GM21786 (cell line): ENCODE results near the gene SLAMF1.
"Not testable (repeated sequence)": the region's sequence is repeated elsewhere in the genome, so short reads cannot be mapped to it uniquely, and the experiment has no call there.

ENCODE experiments used
- ATAC-seq: cut with Tn5 transposase; IDR thresholded peaks from one replicate; pipeline ENCODE4 v1.9.1; 2021; ENCODE audit not compliant: unreplicated experiment

The SLAMF1 gene

DNA sequence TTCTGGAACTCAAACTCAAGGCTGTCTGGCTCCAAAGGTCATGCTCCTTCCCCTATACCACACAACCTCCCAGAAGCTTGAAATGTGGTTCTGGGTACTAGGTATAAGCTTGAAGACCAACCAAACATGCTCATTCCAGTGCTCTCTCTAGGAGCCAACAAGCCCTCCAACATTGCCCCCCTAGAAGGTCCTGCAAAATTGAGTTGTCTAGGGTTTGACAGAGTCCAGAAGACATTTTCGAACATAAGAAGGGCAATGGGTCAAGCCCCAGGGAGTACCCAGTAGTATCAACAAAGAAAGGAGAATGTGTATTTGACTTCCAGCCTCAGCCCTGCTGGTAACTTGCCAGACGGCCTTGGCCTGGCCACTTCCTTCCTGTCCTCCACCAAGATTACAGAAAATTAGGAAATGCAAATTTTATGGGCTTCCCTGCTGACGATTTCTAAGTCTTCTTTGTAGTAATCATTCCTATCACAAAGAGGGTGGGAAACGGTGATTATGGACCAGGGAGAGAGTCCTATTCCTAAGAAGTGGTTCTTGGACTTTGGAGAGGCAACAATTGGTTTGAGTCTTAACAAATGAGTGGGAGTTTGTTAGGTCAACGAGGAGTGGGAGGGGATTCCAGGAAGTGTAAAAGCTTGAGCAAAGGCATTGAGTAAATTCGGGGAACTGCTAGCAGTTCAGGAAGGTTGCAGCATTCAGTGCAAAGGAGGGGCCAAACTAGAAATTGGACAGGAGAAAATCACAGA lies 18.7 kb upstream of the SLAMF1 start:
- no peak for ATAC-seq

GRCh38 chr1:160664573-160665051 lies 17.8 kb upstream of the SLAMF1 start:
- ATAC-seq = peak; percentile 60

DNA sequence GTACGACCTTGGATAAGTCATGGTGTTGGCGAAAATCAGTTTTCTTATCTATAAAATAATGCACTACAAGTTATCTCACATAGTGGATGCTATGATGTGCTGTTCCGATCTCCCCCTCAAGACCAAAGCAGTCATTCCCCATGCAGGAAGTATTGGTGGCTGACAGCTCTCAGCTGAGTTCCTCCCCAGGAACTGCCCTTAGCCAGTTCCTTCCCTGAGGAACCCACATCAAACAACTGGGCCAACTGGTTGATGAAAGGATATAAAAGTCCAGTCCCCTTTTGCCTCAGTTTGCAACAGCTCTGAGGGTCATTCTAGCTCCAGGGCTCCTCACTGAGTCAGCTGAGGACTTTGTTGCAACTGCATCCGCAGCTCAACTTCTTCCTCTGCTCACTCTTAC lies 16.1 kb upstream of the SLAMF1 start:
- ATAC-seq = no peak

DNA sequence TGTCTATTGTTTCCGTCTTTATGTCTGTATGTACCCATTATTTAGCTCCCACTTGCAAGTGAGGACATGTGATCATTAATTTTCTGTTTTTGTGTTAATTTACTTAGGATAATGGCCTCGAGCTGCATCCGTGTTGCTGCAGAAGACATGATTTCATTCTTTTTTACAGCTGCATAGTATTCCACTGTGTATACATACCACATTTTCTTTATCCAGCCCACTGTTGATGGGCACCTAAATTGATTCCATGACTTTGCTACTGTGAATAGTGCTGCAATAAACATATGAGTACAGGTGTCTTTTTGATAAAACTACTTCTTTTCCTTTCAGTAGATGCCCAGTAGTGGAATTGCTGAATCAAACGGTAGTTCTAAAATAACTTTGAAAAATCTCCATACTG lies 12.7 kb upstream of the SLAMF1 start:
- no peak for ATAC-seq

DNA sequence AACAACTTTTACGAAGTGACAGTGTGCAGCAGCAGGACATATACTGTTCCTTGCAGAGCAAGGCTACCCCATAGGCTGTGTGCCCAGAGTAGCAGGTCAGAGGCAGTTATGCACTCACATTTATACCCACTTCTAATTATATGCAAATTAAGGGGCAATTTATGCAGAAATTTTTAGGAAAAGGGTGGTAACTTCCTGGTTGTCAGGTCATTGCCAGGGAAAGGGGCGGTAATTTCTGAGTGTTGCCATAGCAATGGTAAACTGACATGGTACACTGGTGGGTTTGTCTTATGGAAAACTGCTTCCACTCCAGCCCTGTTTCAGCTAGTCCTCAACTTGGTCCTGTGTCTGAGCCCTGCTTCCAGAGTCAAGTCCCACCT lies 12.0 kb upstream of the SLAMF1 start:
- ATAC-seq = no peak

DNA sequence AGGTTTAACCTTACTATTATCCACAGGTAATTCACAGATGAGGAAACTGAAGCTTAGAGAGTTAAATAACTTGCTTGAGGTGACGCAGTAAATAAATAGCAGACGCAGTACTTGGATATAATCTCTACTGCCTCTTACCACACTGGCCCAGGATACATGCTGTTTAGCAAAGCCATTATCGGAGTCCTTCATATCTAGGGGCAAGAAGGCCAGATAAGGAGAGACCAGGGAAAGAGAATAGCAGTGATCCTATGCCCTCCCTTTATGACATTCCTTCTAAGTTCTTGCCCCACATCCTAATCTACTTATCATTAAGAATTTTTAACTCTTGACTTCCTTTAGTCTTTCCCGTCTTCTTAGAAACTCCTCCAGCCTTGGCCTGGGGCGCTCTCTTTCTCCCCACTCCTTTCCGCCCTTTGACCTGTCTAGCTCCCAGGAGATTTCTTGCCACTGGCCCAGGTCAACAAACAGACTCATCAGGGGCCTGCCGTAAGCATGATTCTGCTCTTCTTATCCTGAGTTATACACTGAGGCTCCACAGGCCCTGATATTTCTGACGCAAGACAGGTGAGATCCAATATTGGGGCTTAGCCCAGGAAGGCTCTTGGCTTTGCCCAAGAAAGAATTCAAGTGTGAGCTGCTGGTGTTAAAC lies 11.4 kb upstream of the SLAMF1 start:
- no peak for ATAC-seq

GRCh38 chr1:160657250-160657781 lies 10.5 kb upstream of the SLAMF1 start:
- ATAC-seq = no peak

- ATAC-seq = no peak
These were observed 9.9 kb upstream of the SLAMF1 start for GRCh38 chr1:160656737-160657136.

DNA sequence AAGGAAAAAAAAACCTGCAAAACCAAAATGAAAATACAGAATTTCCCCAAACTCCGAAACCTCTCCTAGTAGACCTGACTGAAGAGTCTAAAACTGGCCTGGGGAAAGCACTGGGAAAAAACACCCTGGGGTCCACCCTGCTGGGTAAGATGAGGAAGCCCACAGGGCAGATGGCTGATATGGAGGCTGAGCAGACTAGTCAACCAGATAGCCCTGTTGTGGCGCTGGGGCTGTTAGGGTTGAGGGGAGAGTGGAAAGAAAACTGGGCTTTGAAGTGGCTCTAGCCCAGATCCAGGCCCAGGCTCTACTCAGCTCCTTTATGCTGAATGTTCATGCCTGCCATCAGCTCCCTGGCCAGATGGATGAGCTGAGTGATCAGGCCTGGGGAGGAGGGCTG lies 6.8 kb upstream of the SLAMF1 start:
- no peak for ATAC-seq

- no peak for ATAC-seq
These were observed 6.2 kb upstream of the SLAMF1 start for GRCh38 chr1:160652924-160653619.

GRCh38 chr1:160652065-160652641 lies 5.3 kb upstream of the SLAMF1 start:
- ATAC-seq = not testable (repeated sequence)

GRCh38 chr1:160651433-160652064 lies 4.7 kb upstream of the SLAMF1 start:
- ATAC-seq = no peak

GRCh38 chr1:160647329-160647720 lies 481 bp upstream of the SLAMF1 start:
- ATAC-seq = peak; percentile 11

GRCh38 chr1:160646180-160646579 lies 664 bp downstream of the SLAMF1 start:
- ATAC-seq = no peak

DNA sequence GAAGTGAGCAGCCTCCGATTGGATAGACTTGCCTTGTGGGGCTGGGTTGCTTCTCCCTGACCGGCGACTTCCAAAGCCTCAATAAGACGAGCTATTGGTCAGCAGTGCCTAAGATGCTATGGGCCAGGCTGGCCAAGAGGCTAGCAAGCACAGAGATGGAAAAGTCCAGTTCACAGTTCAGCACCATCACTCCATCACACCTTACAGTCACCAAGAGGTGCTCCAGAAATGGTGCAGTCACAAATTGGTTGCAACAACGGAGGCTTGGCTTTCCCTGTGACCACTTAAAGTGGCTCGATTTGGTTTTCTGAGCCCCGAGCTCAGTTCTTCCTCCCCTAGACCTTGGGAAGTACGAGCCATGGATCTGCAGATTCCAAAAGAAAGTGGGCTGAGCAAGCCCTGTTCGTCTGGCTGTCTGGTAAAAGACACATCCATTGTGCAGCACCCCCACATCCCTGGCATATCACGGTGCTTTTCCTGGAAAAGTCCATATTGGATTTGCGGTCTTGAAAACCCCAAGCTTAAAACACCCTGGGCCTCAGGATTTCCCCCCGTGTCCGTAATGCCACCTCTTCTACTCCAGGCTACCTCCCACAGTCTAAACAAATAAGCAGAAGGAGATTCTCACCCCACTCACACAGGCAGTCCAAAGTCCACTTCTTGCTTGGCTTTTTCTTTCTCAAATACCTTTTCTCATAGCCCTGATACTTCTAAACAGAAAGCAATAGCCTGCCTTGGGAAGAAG lies 1.3 kb downstream of the SLAMF1 start:
- no peak for ATAC-seq

DNA sequence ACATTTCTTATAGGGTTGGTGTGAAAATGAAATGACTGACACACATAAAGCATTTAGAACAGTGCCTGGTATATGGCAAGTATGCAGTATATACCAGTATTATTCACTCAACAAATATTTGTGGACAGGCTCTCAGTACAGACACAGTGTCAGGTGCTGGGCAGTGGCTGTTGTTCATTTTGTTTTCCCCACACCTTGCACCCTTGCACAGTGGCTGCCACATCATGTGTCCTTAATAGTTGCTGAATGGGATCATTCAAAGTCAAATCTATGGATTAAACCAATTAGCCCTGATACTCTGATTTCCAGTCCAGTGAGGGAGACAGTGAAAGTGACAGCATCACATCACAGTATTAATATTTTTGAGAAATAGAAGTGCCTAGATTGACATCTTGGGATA lies 2.4 kb downstream of the SLAMF1 start:
- ATAC-seq = no peak

DNA sequence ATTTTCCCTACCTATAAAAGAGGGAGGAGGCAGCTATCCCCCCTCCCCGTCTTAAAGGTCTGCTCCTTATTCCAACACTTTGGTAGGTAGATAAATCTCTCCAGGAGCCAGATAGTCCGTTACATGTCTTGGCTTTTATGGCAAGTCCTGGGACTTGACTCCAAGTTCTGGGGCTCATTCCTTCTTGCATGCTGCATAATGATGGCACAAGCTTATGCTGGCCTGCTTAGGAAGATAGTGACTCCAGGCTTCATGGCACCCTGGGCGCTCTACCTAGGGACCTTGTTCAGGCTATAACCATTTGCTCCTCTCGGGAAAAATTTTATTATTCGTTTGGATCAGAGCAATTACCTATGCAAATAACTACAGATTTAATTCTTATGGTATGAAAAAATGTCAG lies 3.7 kb downstream of the SLAMF1 start:
- no peak for ATAC-seq

- no peak for ATAC-seq
These were observed 4.6 kb downstream of the SLAMF1 start for GRCh38 chr1:160642281-160642644.

- no peak for ATAC-seq
These were observed 5.2 kb downstream of the SLAMF1 start for GRCh38 chr1:160641323-160642280.
